SIG-M5 treated with dmso at 0.1 percent for 504 hours (cell line): ENCODE data around the gene SEMA3E.
"Not testable (repeated sequence)": the region's sequence is repeated elsewhere in the genome, so short reads cannot be mapped to it uniquely, and the experiment has no call there.

Experiments
- DNase-seq: peaks from one replicate; lab custom pipeline; 2025; ENCODE audit not compliant: unreplicated experiment; lab: John Stamatoyannopoulos, UW

SEMA3E gene

GRCh38 chr7:83494683-83495082, 154.3 kb downstream of the SEMA3E start:
- no peak for DNase-seq

GRCh38 chr7:83492802-83493201, 156.1 kb downstream of the SEMA3E start:
- DNase-seq, result no peak

- DNase-seq, result no peak
Measured at GRCh38 chr7:83487801-83488200, 161.1 kb downstream of the SEMA3E start.

DNA sequence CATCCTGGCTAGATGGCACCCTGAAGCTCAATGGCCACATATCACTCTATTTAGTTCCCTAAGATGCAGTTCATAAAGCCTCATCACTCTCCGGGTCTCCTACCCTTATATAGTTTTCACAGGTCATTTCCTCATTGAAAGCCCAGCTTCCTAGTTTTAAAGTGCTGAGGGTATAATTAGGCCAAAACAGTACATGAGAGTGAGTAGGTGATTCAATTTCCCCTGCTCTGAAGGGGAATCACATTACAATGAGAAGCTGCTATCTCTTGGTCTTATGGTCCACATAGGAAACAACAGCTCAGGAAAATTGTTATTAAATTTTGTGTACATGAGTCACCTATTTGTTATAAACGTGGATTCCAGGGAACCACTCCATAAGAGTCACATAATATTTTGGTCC, 162.0 kb downstream of the SEMA3E start:
- no peak for DNase-seq

- DNase-seq, result no peak
Measured at GRCh38 chr7:83486536-83486935, 162.4 kb downstream of the SEMA3E start.

DNA sequence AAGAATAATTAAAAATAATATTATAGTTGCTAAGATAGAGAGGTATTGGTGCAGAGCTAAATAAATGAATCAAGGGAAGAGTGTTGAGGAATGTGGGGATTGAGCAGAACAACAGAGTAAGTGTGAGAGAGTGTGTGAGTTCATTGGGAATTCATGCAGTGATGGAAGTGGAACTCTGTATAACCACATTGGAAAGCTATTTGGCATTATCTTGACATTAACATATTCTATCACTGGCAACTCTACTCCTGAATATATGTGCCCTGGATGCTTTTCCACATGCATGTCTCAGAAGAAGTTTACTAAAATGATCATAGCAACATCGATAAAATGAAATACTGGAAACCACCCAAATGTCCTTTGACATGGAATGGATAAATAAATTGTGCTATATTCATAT, 164.1 kb downstream of the SEMA3E start:
- DNase-seq, result no peak

DNA sequence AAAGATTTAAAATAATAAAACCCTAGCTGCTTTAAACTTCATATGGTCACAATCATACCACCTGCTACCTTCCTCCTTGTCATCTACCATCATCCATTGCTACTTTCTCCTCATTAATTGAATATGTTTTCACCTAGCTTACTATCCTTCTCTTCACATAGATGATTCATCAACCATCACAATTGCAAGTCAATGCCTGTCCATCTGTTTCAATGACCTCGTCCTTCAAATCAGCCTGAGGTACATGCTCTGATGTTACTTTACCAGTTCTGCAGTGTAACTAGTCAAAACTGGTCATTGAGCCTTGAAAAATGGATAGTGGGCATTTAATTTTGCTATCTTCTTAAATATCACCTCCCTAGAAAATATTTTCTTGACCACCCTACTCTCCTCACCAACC, 164.7 kb downstream of the SEMA3E start:
- DNase-seq, result no peak

DNA sequence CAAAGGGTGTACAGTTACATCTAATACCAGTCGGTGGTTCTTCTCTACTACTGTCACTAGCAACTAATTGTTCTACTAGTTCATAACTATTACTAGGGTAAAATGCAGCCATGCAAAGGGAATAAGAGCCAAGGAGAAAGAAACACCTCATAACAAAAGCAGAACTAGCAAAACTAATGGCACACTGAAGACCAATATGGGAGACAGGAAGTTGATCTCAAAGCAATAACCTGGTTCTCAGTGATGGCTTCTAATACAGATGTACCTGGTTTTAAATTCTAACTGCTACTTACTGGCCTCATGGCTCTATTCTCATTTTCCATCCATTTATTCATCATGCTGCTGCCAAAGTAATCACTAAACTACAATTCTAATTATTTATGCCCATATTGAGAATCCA, 170.3 kb downstream of the SEMA3E start:
- DNase-seq, result no peak

GRCh38 chr7:83476511-83477050, 172.4 kb downstream of the SEMA3E start:
- DNase-seq, result no peak

DNA sequence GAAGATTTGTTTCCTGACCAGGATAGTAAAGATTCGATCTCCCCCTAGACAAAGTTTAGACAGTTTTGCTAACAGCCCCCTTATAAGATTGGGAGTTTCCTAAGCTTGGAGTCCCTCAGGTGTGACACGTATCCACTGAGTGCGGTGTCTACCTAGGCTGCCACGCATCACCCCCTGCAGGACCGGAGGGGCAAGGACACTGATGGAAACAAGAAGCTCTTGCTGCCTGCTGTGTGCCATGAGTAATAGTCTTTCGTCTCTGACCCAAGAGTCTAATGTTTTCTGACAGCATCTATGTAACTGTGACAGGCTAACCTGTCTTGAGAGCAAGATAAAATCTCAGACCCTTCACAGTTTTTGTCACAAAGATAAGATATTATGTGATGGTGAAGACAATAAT, 173.5 kb downstream of the SEMA3E start:
- DNase-seq, result no peak

- DNase-seq, result no peak
Measured at GRCh38 chr7:83472376-83472775, 176.6 kb downstream of the SEMA3E start.

GRCh38 chr7:83469491-83469890, 179.4 kb downstream of the SEMA3E start:
- no peak for DNase-seq

- no peak for DNase-seq
Measured at GRCh38 chr7:83469076-83469475, 179.9 kb downstream of the SEMA3E start.

DNA sequence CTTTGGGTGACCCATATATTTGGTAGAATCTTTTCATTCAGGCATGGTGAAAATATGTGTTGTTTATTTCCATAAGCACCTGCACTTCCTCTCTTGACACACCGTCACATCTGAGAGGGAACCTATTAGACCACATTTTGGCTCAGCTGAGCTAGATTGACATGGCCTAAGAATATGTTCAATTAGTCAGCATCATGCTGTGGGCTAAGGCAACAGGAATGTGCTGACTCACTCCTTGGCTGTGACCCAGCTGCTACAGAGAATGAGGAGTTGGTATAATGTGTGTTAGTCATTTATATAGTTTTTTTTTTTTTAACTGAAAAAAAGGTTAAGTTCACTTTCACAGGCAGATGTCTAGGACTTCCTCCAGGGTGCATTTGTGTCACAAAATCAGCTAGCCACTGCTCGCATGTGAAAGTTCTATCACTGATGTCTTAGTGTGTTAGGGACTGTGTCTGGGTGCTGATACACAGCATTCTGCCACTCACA, 180.6 kb downstream of the SEMA3E start:
- DNase-seq, result peak; percentile 67

- DNase-seq, result no peak
Measured at GRCh38 chr7:83467493-83467892, 181.4 kb downstream of the SEMA3E start.

DNA sequence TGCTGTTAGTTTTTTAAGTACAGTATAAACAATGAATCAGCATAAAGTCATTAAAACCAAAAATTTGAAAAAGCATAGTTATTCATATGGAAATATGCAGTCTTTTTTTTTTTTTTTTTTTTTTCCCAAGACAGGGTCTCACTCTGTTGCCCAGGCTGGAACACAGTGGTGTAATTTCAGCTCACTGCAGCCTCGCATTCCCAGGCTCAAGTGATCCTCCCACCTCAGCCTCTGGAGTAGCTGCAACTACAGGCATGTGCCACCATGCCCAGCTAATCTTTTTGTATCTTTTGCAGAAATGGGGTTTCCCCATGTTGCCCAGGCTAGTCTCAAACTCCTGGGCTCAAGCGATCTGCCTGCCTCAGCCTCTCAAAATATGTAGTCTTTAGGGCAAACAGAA, 182.0 kb downstream of the SEMA3E start:
- no peak for DNase-seq

- DNase-seq, result no peak
Measured at GRCh38 chr7:83466187-83466923, 182.6 kb downstream of the SEMA3E start.

GRCh38 chr7:83465643-83466042, 183.3 kb downstream of the SEMA3E start:
- no peak for DNase-seq

DNA sequence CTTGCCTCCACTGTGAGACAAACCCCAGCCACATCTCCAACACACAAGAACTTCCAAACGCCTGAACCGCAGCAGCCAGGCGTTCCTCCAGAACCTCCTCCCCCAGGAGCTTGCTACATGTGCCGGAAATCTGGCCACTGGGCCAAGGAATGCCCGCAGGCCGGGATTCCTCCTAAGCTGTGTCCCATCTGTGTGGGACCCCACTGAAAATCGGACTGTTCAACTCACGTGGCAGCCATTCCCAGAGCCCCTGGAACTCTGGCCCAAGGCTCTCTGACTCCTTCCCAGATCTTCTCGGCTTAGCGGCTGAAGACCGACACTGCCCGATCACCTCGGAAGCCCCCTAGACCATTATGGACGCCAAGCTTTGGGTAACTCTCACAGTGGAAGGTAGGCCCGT, 187.1 kb downstream of the SEMA3E start:
- DNase-seq, result not testable (repeated sequence)

DNA sequence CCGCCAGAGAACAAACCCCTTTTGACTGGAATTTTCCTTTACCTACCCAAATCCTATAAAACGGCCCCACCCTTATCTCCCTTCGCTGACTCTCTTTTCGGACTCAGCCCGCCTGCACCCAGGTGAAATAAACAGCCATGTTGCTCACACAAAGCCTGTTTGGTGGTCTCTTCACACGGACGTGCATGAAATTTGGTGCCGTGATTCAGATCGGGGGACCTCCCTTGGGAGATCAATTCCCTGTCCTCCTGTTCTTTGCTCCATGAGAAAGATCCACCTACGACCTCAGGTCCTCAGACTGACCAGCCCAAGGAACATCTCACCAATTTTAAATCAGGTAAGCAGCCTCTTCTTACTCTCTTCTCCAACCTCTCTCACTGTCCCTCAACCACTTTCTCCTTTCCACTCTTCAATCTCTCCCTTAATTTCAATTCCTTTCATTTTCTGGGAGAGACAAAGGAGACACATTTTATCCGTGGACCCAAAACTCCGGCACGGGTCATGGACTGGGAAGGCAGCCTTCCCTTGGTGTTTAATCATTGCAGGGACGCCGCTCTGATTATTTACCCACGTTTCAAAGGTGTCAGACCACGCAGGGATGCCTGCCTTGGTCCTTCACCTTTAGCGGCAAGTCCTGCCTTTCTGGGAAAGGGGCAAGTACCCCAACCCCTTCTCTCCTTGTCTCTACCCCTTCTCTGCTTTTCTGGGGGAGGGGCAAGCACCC, 188.8 kb downstream of the SEMA3E start:
- DNase-seq, result not testable (repeated sequence)

- not testable (repeated sequence) for DNase-seq
Measured at GRCh38 chr7:83459101-83459929, 189.6 kb downstream of the SEMA3E start.
